ENCODE data around the gene CKS1B.
"Not testable (repeated sequence)": the region's sequence is repeated elsewhere in the genome, so short reads cannot be mapped to it uniquely, and the experiment has no call there.

CKS1B gene

GRCh38 chr1:154963643-154964042 lies 10.8 kb upstream of the CKS1B start:
- no peak for FAIRE-seq
- DNase-seq (ENCODE audit: low spot score) = no peak

- no peak for FAIRE-seq
- no peak for DNase-seq (ENCODE audit: low spot score)
Measured at GRCh38 chr1:154964359-154964758, 10.1 kb upstream of the CKS1B start.

- DNase-seq (ENCODE audit: low spot score) = no peak
- FAIRE-seq = no peak
Measured at GRCh38 chr1:154966111-154966510, 8.4 kb upstream of the CKS1B start.

- no peak for DNase-seq (ENCODE audit: low spot score)
- no peak for FAIRE-seq
Measured at GRCh38 chr1:154967331-154967950, 7.0 kb upstream of the CKS1B start.

GRCh38 chr1:154968731-154969130 lies 5.8 kb upstream of the CKS1B start:
- no peak for DNase-seq (ENCODE audit: low spot score)
- no peak for FAIRE-seq

GRCh38 chr1:154969246-154969645 lies 5.2 kb upstream of the CKS1B start:
- no peak for FAIRE-seq
- DNase-seq (ENCODE audit: low spot score) = no peak

- FAIRE-seq (no peak), DNase-seq (ENCODE audit: low spot score) (no peak)
Measured at GRCh38 chr1:154969860-154970452, 4.5 kb upstream of the CKS1B start.

GRCh38 chr1:154970631-154971340 lies 3.7 kb upstream of the CKS1B start, which contains the start of gene SHC1:
TSS of gene SHC1 (minus strand) at chr1:154970747. CDS start at chr1:154970526, 221 bp downstream.
- FAIRE-seq (no peak), DNase-seq (ENCODE audit: low spot score) (peak; percentile 93)

GRCh38 chr1:154971341-154971998 lies 3.0 kb upstream of the CKS1B start:
- FAIRE-seq (no peak), DNase-seq (ENCODE audit: low spot score) (no peak)

GRCh38 chr1:154972213-154972516 lies 2.3 kb upstream of the CKS1B start:
- FAIRE-seq (no peak), DNase-seq (ENCODE audit: low spot score) (no peak)

- FAIRE-seq (no peak), DNase-seq (ENCODE audit: low spot score) (peak; percentile 86)
Measured at GRCh38 chr1:154972517-154973343, 1.8 kb upstream of the CKS1B start.

GRCh38 chr1:154973344-154974101 lies 958 bp upstream of the CKS1B start:
- DNase-seq (ENCODE audit: low spot score) (peak; percentile 82), FAIRE-seq (no peak)

- FAIRE-seq (no peak), DNase-seq (ENCODE audit: low spot score) (peak; percentile 89)
Measured at GRCh38 chr1:154974808-154975408, 427 bp downstream of the CKS1B start.

GRCh38 chr1:154975409-154976059 lies 1.1 kb downstream of the CKS1B start:
- DNase-seq (ENCODE audit: low spot score) (no peak), FAIRE-seq (no peak)

GRCh38 chr1:154977762-154978161 lies 3.3 kb downstream of the CKS1B start:
- DNase-seq (ENCODE audit: low spot score); FAIRE-seq: not testable (repeated sequence)

GRCh38 chr1:154978360-154978759 lies 3.9 kb downstream of the CKS1B start:
- FAIRE-seq = no peak
- no peak for DNase-seq (ENCODE audit: low spot score)

- DNase-seq (ENCODE audit: low spot score) = no peak
- FAIRE-seq = no peak
Measured at GRCh38 chr1:154982341-154982740, 7.9 kb downstream of the CKS1B start.

GRCh38 chr1:154982897-154983648 lies 8.6 kb downstream of the CKS1B start, which contains the start of gene FLAD1:
TSS of gene FLAD1 (plus strand) at chr1:154983344. CDS start at chr1:154983695, 351 bp downstream.
- DNase-seq (ENCODE audit: low spot score) (peak; percentile 96), FAIRE-seq (no peak)
